Lower lobe of right lung (tissue), 2 donors: ENCODE results near the gene RTN1. TPM values are rescaled to one million over a fixed set of nuclear protein-coding genes. Genes with fewer than 3 reads are reported as not detected.
"Not testable (repeated sequence)": the region's sequence is repeated elsewhere in the genome, so short reads cannot be mapped to it uniquely, and the experiment has no call there.

Experiments
- ATAC-seq, 2 donors: fragments of 200-7000 bp; cut with Tn5 transposase; one replicate each; pipeline ENCODE4 v1.9.1; 2020 to 2022; ENCODE audit warnings: mild to moderate bottlenecking in 2 of 2, moderate library complexity in 2 of 2
- DNase-seq: peaks from one replicate; pipeline ENCODE4 v3.0.0-alpha.2; 2020
- H3K27ac ChIP-seq: fragments of 200-600 bp; one replicate; pipeline ENCODE4 v1.8.0; 2022
- H3K27me3 ChIP-seq: fragments of 200-600 bp; one replicate; pipeline ENCODE4 v1.8.0; 2022; ENCODE audit warnings: low read depth
- H3K36me3 ChIP-seq: fragments of 200-600 bp; one replicate; pipeline ENCODE4 v1.8.0; 2022; ENCODE audit warnings: mild to moderate bottlenecking
- H3K4me1 ChIP-seq: fragments of 200-600 bp; one replicate; pipeline ENCODE4 v1.8.0; 2022
- H3K4me3 ChIP-seq: fragments of 200-600 bp; one replicate; pipeline ENCODE4 v1.8.0; 2022; ENCODE audit warnings: mild to moderate bottlenecking
- H3K9me3 ChIP-seq: fragments of 200-600 bp; one replicate; pipeline ENCODE4 v1.8.0; 2022
- intact Hi-C: fragments of 100-400 bp; cut with DNase I; formaldehyde crosslinking; loops from one replicate; pipeline ENCODE4 v1.11.0; 2022
- total RNA-seq: library from RNA; stranded (reverse); fragmentation: NEBNext Ultra II Directional; extraction: Animal tissue kit (Norgen Biotek cat#: 25700); gene quantifications from one replicate; pipeline ENCODE4 v1.2.1, GENCODE V29; 2021
- TF ChIP-seq, protein P1 (sequence below): fragments of 200-600 bp; IDR thresholded peaks from one replicate; pipeline ENCODE4 v1.8.0; 2022; ENCODE audit warnings: antibody characterized with exemption, mild to moderate bottlenecking
- donor health status: DM: no; HTN: yes; CAD: no; lungs with severe emphysema.

RTN1 gene
- total RNA-seq, 1 donor from 2014 or later, result 18.2 TPM

DNA sequence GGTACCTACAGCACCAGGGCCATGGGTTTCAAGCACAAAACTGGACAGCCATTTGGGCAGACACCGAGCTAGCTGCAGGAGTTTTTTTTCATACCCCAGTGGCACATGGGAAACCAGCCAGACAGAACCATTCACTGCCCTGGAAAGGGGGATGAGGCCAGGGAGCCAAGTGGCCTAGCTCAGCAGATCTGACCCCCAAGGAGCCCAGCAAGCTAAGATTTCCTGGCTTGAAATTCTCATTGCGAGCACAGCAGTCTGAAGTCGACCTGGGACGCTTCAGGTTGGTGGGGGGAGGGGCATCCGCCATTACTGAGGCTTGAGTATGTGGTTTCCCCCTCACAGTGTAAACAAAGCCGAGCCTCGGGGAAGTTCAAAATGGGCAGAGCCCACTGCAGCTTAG is 212.8 kb downstream of the RTN1 start:
- Histone ChIP-seq H3K4me1 (no peaks in the 10 kb centered on the region), H3K9me3 (peaks cover 7% of the 10 kb centered on the region), H3K27me3 (no peaks in the 10 kb centered on the region), H3K36me3 (no peaks in the 10 kb centered on the region), H3K4me3 (no peak overlapping the region), H3K27ac (no peak overlapping the region)
- no peak for ATAC-seq
- no peak for DNase-seq
- intact Hi-C loops, result no loop called here
- TF ChIP-seq, protein P1, sequence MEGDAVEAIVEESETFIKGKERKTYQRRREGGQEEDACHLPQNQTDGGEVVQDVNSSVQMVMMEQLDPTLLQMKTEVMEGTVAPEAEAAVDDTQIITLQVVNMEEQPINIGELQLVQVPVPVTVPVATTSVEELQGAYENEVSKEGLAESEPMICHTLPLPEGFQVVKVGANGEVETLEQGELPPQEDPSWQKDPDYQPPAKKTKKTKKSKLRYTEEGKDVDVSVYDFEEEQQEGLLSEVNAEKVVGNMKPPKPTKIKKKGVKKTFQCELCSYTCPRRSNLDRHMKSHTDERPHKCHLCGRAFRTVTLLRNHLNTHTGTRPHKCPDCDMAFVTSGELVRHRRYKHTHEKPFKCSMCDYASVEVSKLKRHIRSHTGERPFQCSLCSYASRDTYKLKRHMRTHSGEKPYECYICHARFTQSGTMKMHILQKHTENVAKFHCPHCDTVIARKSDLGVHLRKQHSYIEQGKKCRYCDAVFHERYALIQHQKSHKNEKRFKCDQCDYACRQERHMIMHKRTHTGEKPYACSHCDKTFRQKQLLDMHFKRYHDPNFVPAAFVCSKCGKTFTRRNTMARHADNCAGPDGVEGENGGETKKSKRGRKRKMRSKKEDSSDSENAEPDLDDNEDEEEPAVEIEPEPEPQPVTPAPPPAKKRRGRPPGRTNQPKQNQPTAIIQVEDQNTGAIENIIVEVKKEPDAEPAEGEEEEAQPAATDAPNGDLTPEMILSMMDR, result no peak

- no peak for ATAC-seq
- TF ChIP-seq, protein P1, result no peak
- intact Hi-C loops, result no loop called here
- peaks cover 13% of the 10 kb centered on the region for H3K9me3 ChIP-seq
- H3K27me3 ChIP-seq, result no peaks in the 10 kb centered on the region
- DNase-seq, result no peak
- no peaks in the 10 kb centered on the region for H3K4me1 ChIP-seq
- H3K27ac ChIP-seq, result no peak overlapping the region
- H3K4me3 ChIP-seq, result no peak overlapping the region
- H3K36me3 ChIP-seq, result no peaks in the 10 kb centered on the region
These were observed 214.1 kb downstream of the RTN1 start for GRCh38 chr14:59656473-59656872.

DNA sequence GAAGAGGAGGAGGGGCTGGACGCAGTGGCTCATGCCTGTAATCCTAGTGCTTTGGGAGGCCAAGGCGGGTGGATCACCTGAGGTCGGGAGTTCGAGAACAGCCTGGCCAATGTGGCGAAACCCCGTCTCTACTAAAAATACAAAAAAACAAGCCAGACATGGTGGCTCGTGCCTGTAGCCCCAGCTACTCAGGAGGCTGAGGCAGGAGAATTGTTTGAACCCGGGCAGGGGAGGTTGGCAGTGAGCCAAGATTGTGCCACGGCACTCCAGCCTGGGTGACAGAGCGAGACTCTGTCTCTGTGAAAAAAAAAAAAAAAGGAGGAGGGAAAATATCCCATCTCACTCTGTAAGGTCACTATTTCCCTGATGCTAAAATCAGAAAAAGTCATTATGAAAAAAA is 216.4 kb downstream of the RTN1 start:
- H3K4me1 ChIP-seq, ATAC-seq, H3K27ac ChIP-seq: not testable (repeated sequence)

DNA sequence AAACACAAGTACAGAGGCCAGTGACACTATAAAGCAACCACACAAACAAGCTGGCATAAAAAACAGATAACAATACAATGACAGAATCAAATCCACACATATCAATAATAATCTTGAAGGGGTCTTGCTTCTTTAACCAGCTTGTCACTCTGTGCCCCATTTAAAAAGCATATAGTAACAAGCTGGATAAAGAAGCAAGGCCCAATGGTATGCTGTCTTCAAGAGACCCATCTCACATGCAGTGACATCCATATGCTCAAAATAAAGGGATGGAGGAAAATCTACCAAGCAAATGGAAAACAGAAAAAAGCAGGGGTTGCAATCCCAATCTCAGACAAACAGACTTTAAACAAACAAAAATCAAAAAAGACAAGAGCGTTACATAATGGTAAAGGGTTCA is 223.7 kb downstream of the RTN1 start:
- H3K4me3 ChIP-seq, H3K27ac ChIP-seq, intact Hi-C loops, H3K4me1 ChIP-seq, H3K27me3 ChIP-seq, DNase-seq, H3K36me3 ChIP-seq, ATAC-seq: not testable (repeated sequence)
- peaks cover 28% of the 10 kb centered on the region for H3K9me3 ChIP-seq

More for the DNA sequence above, 216.4 kb downstream of the RTN1 start:
- intact Hi-C loops, H3K27me3 ChIP-seq, H3K4me3 ChIP-seq, DNase-seq, H3K36me3 ChIP-seq: not testable (repeated sequence)
- peaks cover 13% of the 10 kb centered on the region for H3K9me3 ChIP-seq

GRCh38 chr14:59638885-59639284 is 231.7 kb downstream of the RTN1 start:
- H3K4me1 ChIP-seq, result no peaks in the 10 kb centered on the region
- DNase-seq (no peak), ATAC-seq (no peak)
- intact Hi-C loops, result no loop called here
- H3K36me3 ChIP-seq, result no peaks in the 10 kb centered on the region
- H3K27ac ChIP-seq, result no peak overlapping the region
- no peaks in the 10 kb centered on the region for H3K27me3 ChIP-seq
- no peak overlapping the region for H3K4me3 ChIP-seq
- H3K9me3 ChIP-seq, result peaks cover 9% of the 10 kb centered on the region
- TF ChIP-seq, protein P1, result no peak

DNA sequence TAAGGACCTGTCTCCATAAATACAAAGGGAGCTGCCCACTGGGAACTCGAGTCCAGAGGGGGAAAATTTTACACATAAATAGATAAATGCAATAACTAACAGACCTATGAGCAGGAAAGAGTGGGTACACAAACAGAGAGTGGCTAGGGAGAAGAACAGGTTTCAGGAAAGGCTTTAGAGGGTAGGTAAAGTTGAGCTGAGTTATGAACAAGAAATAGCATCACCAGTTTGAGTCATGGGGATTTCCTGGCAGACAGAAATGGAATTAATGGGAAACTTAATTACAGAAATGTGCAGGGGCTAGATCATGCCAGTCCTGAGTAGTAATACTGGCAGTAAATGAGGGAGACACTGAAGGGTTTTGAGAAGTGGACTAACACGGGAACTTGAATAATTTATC is 236.0 kb downstream of the RTN1 start:
- no peak overlapping the region for H3K27ac ChIP-seq
- TF ChIP-seq, protein P1, result no peak
- no peaks in the 10 kb centered on the region for H3K9me3 ChIP-seq
- no peak overlapping the region for H3K4me3 ChIP-seq
- peaks cover 25% of the 10 kb centered on the region for H3K27me3 ChIP-seq
- intact Hi-C loops, result no loop called here
- no peaks in the 10 kb centered on the region for H3K36me3 ChIP-seq
- no peaks in the 10 kb centered on the region for H3K4me1 ChIP-seq
- ATAC-seq (no peak), DNase-seq (no peak)

DNA sequence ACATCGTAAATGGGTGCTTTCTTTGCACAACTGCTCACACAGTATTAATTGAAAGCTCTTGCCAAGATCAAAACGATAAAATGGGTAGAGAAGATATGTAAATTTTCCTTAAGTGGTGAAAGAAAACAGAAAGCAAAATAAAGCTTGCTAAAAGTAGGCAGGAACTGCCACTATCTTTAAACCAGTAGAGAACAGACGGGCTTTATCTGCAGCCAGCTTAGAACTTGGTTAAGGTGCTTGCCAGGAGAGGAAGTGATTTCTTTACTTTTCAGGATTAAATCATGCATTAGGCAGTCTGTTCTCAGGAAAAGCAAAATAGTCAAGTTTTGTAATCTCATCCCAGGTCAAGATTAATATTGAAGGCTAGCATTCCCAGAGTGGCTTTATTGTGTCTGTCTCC is 237.1 kb downstream of the RTN1 start:
- H3K27ac ChIP-seq, result no peak overlapping the region

More for the DNA sequence above, 237.1 kb downstream of the RTN1 start:
- no peaks in the 10 kb centered on the region for H3K9me3 ChIP-seq
- peaks cover 31% of the 10 kb centered on the region for H3K27me3 ChIP-seq
- DNase-seq (no peak), ATAC-seq (no peak)
- H3K4me1 ChIP-seq, result no peaks in the 10 kb centered on the region
- intact Hi-C loops, result no loop called here
- TF ChIP-seq, protein P1, result no peak
- H3K4me3 ChIP-seq, result no peak overlapping the region
- no peaks in the 10 kb centered on the region for H3K36me3 ChIP-seq
